ENCODE measurements around the gene JMJD1C. TPM values are rescaled to one million over a fixed set of nuclear protein-coding genes. Genes with fewer than 3 reads are reported as not detected.

Gene JMJD1C
- total and polyA plus RNA-seq, 10 of the 15 experiments (the other 5 are each of a cell fraction or from before 2014, with no cell fraction given) = 31.2 to 83.3 (median 49.5) TPM

GRCh38 chr10:63213489-63213888 is 252.3 kb downstream of the JMJD1C start:
- H3K79me2 ChIP-seq (ENCODE audit: control insufficient read depth, insufficient read depth, low read length) = peaks cover 41% of the 10 kb centered on the region
- 98% methylated on average over 3 of the region's 3 CpGs for WGBS (ENCODE audit: insufficient coverage, insufficient replicate concordance, low lambda C conversion rate, missing lambda C conversion rate)
- no peak overlapping the region for H3K9ac ChIP-seq (ENCODE audit: control insufficient read depth, insufficient read depth, low read length)
- in situ Hi-C loops (cut with MboI) = no loop called here
- ChIA-PET CTCF (interaction anchor here (0.6 to 5.1 kb wide), 10 partner anchors 46 to 689 kb away, joined by 3 to 53 read pairs (median 4); no protein-coding TSS in a partner anchor), POLR2A (interaction anchor here (0.6 to 1.1 kb wide), 4 partner anchors 12 to 292 kb away, joined by 3 to 4 read pairs (median 3); no protein-coding TSS in a partner anchor), RAD21 (ENCODE audit: unreplicated experiment) (interaction anchor here (0.8 to 1.2 kb wide), 5 partner anchors 15 to 415 kb away, joined by 3 to 7 read pairs (median 3); no protein-coding TSS in a partner anchor), SMC1A (ENCODE audit: uncharacterized antibody, unreplicated experiment) (interaction anchor here (1.0 to 5.7 kb wide), 10 partner anchors 12 to 507 kb away, joined by 3 to 46 read pairs (median 6); no protein-coding TSS in a partner anchor)
- H3K9me3 ChIP-seq (replicated peaks; ENCODE audit: control insufficient read depth, insufficient read depth, low read length) = peaks cover 5% of the 10 kb centered on the region; the same call in 2 of the 3 replicates
- DNase-seq (ENCODE audit: low read depth, low spot score) = no peak
- ATAC-seq = no peak
- no TSS peak for BruUV-seq (replicated peaks)
- H3K27me3 ChIP-seq (replicated peaks in 1 of 2; ENCODE audit: control insufficient read depth in 2 of 2, insufficient read depth in 2 of 2, low read length in 1 of 2) = no peaks in the 10 kb centered on the region
- H3K4me2 ChIP-seq (ENCODE audit: control insufficient read depth, insufficient read depth) = no peak overlapping the region
- no peaks in the 10 kb centered on the region for H4K20me1 ChIP-seq (ENCODE audit: control insufficient read depth, insufficient read depth)
- intact Hi-C loops (cut with micrococcal nuclease; ENCODE audit: unreplicated experiment) = loop anchor here (5.0 kb wide), 2 partner anchors 164 to 304 kb away; no protein-coding TSS in a partner anchor
- peaks cover 2 to 29% of the 10 kb centered on the region in 2 experiments for H3K36me3 ChIP-seq (ENCODE audit: control insufficient read depth in 2 of 2, insufficient read depth in 2 of 2, low read length in 1 of 2)
- no peak for FAIRE-seq
- TF ChIP-seq JUNB (IDR thresholded peaks at IDR 0.05) (no peak), ZBTB4 (CRISPR knock-in tag; IDR thresholded peaks at IDR 0.05) (no peak), POLR2AphosphoS2 (IDR thresholded peaks at IDR 0.05; ENCODE audit: low read depth, low read length) (no peak), FOXK2 (IDR thresholded peaks at IDR 0.05) (no peak), SREBF2 (IDR thresholded peaks at IDR 0.05; ENCODE audit: low read length) (no peak), CBX3 (IDR thresholded peaks at IDR 0.05; ENCODE audit: borderline replicate concordance, low read depth) (no peak), BACH1 (IDR thresholded peaks at IDR 0.05; ENCODE audit: borderline replicate concordance) (no peak), FOXM1 (IDR thresholded peaks at IDR 0.05; ENCODE audit: low read depth, low read length) (no peak), RBBP5 (conservative IDR thresholded peaks at IDR 0.05) (no peak), TCF7 (IDR thresholded peaks at IDR 0.05; ENCODE audit: borderline replicate concordance) (no peak), HDGF (IDR thresholded peaks at IDR 0.05) (no peak), BCL3 (IDR thresholded peaks at IDR 0.05; ENCODE audit: borderline replicate concordance, insufficient read depth, low read depth, low read length, poor library complexity, severe bottlenecking) (no peak), BMI1 (IDR thresholded peaks at IDR 0.05; ENCODE audit: borderline replicate concordance) (no peak), USF1 (IDR thresholded peaks at IDR 0.05; ENCODE audit: borderline replicate concordance, extremely low read length, insufficient read depth, low read depth, low read length) (no peak), CBX5 (IDR thresholded peaks at IDR 0.05; ENCODE audit: low read depth) (no peak), BHLHE40 (IDR thresholded peaks at IDR 0.05; ENCODE audit: borderline replicate concordance in 1 of 2, low read depth in 2 of 2, low read length in 1 of 2) (no peak)
- no peak overlapping the region for H3K27ac ChIP-seq (ENCODE audit: control insufficient read depth, insufficient read depth)
- no peak overlapping the region for H3K4me3 ChIP-seq
- H2AFZ ChIP-seq (ENCODE audit: control insufficient read depth, low read depth, low read length) = no peak overlapping the region
- peaks cover 8% of the 10 kb centered on the region for H3K4me1 ChIP-seq (ENCODE audit: control insufficient read depth, insufficient read depth, low read length)

Data from GM12878 (cell line).